ENCODE results near the gene TAS2R16. TPM values are rescaled to one million over a fixed set of nuclear protein-coding genes. Genes with fewer than 3 reads are reported as not detected.
A peak's percentile ranks its signal among the peaks of the same experiment; 100 is the strongest.

The TAS2R16 gene
- total RNA-seq, 1 experiment from 2014 or later: not detected

GRCh38 chr7:122951006-122951405 lies 44.5 kb downstream of the TAS2R16 start:
- POLR2A ChIA-PET: interaction anchor here (1.1 kb wide), 1 partner anchor 17 kb away, joined by 3 read pairs; no protein-coding TSS in a partner anchor
- DNase-seq (ENCODE audit: unreplicated experiment): peak; percentile 51

GRCh38 chr7:122949186-122949585 lies 46.3 kb downstream of the TAS2R16 start:
- TF ChIP-seq, protein P1, sequence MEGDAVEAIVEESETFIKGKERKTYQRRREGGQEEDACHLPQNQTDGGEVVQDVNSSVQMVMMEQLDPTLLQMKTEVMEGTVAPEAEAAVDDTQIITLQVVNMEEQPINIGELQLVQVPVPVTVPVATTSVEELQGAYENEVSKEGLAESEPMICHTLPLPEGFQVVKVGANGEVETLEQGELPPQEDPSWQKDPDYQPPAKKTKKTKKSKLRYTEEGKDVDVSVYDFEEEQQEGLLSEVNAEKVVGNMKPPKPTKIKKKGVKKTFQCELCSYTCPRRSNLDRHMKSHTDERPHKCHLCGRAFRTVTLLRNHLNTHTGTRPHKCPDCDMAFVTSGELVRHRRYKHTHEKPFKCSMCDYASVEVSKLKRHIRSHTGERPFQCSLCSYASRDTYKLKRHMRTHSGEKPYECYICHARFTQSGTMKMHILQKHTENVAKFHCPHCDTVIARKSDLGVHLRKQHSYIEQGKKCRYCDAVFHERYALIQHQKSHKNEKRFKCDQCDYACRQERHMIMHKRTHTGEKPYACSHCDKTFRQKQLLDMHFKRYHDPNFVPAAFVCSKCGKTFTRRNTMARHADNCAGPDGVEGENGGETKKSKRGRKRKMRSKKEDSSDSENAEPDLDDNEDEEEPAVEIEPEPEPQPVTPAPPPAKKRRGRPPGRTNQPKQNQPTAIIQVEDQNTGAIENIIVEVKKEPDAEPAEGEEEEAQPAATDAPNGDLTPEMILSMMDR (IDR thresholded peaks at IDR 0.05; ENCODE audit: unreplicated experiment): no peak
- no peaks in the 10 kb centered on the region for H3K36me3 Mint-ChIP-seq (ENCODE audit: insufficient read depth, unreplicated experiment)
- H3K4me3 Mint-ChIP-seq (ENCODE audit: unreplicated experiment): no peak overlapping the region
- no peak overlapping the region for H3K27ac Mint-ChIP-seq (ENCODE audit: low read depth, unreplicated experiment)
- DNase-seq (ENCODE audit: unreplicated experiment): no peak
- intact Hi-C loops (cut with micrococcal nuclease): no loop called here
- BruUV-seq (replicated peaks): no TSS peak
- no peaks in the 10 kb centered on the region for H3K9me3 Mint-ChIP-seq (ENCODE audit: unreplicated experiment)
- peaks cover 5% of the 10 kb centered on the region for H3K4me1 Mint-ChIP-seq (ENCODE audit: insufficient read depth, unreplicated experiment)
- no peaks in the 10 kb centered on the region for H3K27me3 Mint-ChIP-seq (ENCODE audit: insufficient read depth, unreplicated experiment)
- ChIA-PET POLR2A (no interaction called here), CTCF (interaction anchor here (0.7 kb wide), 1 partner anchor 1191 kb away, joined by 3 read pairs; no protein-coding TSS in a partner anchor)

More at GRCh38 chr7:122951006-122951405, 44.5 kb downstream of the TAS2R16 start:
- Mint-ChIP-seq H3K4me1 (ENCODE audit: insufficient read depth, unreplicated experiment) (peaks cover 5% of the 10 kb centered on the region), H3K27ac (ENCODE audit: low read depth, unreplicated experiment) (no peak overlapping the region), H3K4me3 (ENCODE audit: unreplicated experiment) (no peak overlapping the region), H3K27me3 (ENCODE audit: insufficient read depth, unreplicated experiment) (no peaks in the 10 kb centered on the region), H3K9me3 (ENCODE audit: unreplicated experiment) (no peaks in the 10 kb centered on the region), H3K36me3 (ENCODE audit: insufficient read depth, unreplicated experiment) (no peaks in the 10 kb centered on the region)
- BruUV-seq (replicated peaks): no TSS peak
- TF ChIP-seq, protein P1 (IDR thresholded peaks at IDR 0.05; ENCODE audit: unreplicated experiment): no peak
- intact Hi-C loops (cut with micrococcal nuclease): no loop called here
- CTCF ChIA-PET: no interaction called here

Other genes with a start within 250 kb of the TAS2R16 start
- gene CADPS2, start 109.2 kb downstream of the TAS2R16 start, total RNA-seq (2022): 7.4 and 10.1 TPM in 2 replicates
- not detected in 2 replicates for gene SLC13A1, start 204.3 kb upstream of the TAS2R16 start, total RNA-seq (2022)

Data from MCF 10A (cell line).